Measurements from ENCODE around the gene AP2M1. TPM values are rescaled to one million over a fixed set of nuclear protein-coding genes. Genes with fewer than 3 reads are reported as not detected.
A peak's percentile ranks its signal among the peaks of the same experiment; 100 is the strongest.

The AP2M1 gene
- total RNA-seq, 1 donor from 2014 or later: 298 TPM

GRCh38 chr3:184177767-184178306, 3.2 kb downstream of the AP2M1 start:
- Mint-ChIP-seq H3K4me1 (ENCODE audit: unreplicated experiment) (peaks cover 18% of the 10 kb centered on the region), H3K36me3 (peaks cover 7% of the 10 kb centered on the region), H3K4me3 (peak overlapping the region; percentile 76), H3K27ac (no peak overlapping the region), H3K27me3 (no peaks in the 10 kb centered on the region), H3K9me3 (no peaks in the 10 kb centered on the region)
- TF ChIP-seq CTCF (conservative IDR thresholded peaks at IDR 0.05): no peak
- DNase-seq (ENCODE audit: extremely low spot score, unreplicated experiment): no peak

GRCh38 chr3:184178521-184179138, 4.0 kb downstream of the AP2M1 start:
- Mint-ChIP-seq H3K4me1 (ENCODE audit: unreplicated experiment) (peaks cover 18% of the 10 kb centered on the region), H3K27ac (no peak overlapping the region), H3K27me3 (no peaks in the 10 kb centered on the region), H3K9me3 (no peaks in the 10 kb centered on the region), H3K36me3 (peaks cover 8% of the 10 kb centered on the region), H3K4me3 (peak overlapping the region; percentile 76)
- no peak for DNase-seq (ENCODE audit: extremely low spot score, unreplicated experiment)
- no peak for TF ChIP-seq CTCF (conservative IDR thresholded peaks at IDR 0.05)

- Mint-ChIP-seq H3K4me1 (ENCODE audit: unreplicated experiment) (peaks cover 19% of the 10 kb centered on the region), H3K27ac (no peak overlapping the region), H3K36me3 (peaks cover 19% of the 10 kb centered on the region), H3K4me3 (no peak overlapping the region), H3K9me3 (no peaks in the 10 kb centered on the region), H3K27me3 (no peaks in the 10 kb centered on the region)
- TF ChIP-seq CTCF (conservative IDR thresholded peaks at IDR 0.05): no peak
- no peak for DNase-seq (ENCODE audit: extremely low spot score, unreplicated experiment)
Observed at GRCh38 chr3:184180165-184180564, 5.5 kb downstream of the AP2M1 start.

- H3K4me1 Mint-ChIP-seq (ENCODE audit: unreplicated experiment): peaks cover 14% of the 10 kb centered on the region
- no peaks in the 10 kb centered on the region for H3K9me3 Mint-ChIP-seq
- no peak for TF ChIP-seq CTCF (conservative IDR thresholded peaks at IDR 0.05)
- H3K27ac Mint-ChIP-seq: no peak overlapping the region
- no peak for DNase-seq (ENCODE audit: extremely low spot score, unreplicated experiment)
- no peak overlapping the region for H3K4me3 Mint-ChIP-seq
- no peaks in the 10 kb centered on the region for H3K27me3 Mint-ChIP-seq
- peaks cover 19% of the 10 kb centered on the region for H3K36me3 Mint-ChIP-seq
Observed at GRCh38 chr3:184181596-184181995, 6.9 kb downstream of the AP2M1 start.

GRCh38 chr3:184183679-184184078, 9.0 kb downstream of the AP2M1 start:
- Mint-ChIP-seq H3K27ac (no peak overlapping the region), H3K36me3 (peaks cover 19% of the 10 kb centered on the region)
- no peak for TF ChIP-seq CTCF (conservative IDR thresholded peaks at IDR 0.05)

More at GRCh38 chr3:184183679-184184078, 9.0 kb downstream of the AP2M1 start:
- Mint-ChIP-seq H3K4me3 (no peak overlapping the region), H3K9me3 (no peaks in the 10 kb centered on the region), H3K4me1 (ENCODE audit: unreplicated experiment) (peaks cover 24% of the 10 kb centered on the region), H3K27me3 (no peaks in the 10 kb centered on the region)
- no peak for DNase-seq (ENCODE audit: extremely low spot score, unreplicated experiment)

All from type B pancreatic cell (in vitro differentiated cells).